ENCODE results near the gene AK1.

Gene AK1

GRCh38 chr9:127865645-127866464 lies 11.6 kb downstream of the AK1 start:
- peak; percentile 37 for DNase-seq

- no peak for DNase-seq
Observed at GRCh38 chr9:127863191-127863621, 14.3 kb downstream of the AK1 start.

DNA sequence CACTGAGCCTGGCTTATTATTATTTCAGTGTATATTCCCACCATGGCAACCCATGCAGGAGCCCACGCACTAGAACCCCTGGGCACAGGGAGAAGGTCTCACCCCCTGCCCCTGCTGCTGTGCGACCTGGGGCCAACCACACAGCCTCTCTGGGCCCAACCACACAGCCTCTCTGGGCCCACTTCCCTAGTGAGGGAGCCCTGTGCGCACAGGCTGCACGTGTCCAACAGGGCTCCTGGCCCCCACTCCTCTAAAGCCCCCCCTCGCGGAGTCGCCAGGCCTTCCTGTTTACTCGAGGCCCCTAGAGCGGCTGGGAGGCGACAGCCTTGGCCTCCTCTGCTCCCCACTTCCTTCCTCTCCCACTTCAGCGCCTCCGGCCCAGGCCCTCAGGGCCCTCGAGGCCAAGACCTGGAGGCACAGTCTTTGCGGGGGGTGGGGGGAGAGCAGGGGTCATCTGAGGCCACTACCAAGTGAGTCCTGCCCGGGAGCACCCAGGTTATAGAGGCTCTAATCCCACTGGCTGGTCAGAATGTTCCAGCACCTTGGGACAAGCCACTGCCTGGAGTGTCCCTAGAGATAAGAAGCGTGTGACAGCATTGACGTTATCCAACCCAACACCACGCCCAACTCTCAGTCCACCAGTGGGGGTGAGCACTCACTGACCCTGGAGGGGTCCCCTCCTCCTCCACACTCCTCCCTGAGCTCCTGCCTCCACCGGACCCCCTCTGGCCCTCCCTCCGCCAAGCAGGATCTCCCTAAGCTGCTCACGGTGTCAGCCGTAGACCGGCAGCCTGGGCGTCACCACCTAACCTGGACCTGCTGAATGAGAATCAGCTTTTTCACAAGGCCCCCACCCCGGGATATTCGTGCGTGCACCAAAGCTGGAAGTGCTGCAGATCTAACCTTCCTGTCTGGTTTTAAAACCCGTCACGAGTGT lies 15.1 kb downstream of the AK1 start:
- no peak for DNase-seq

GRCh38 chr9:127860779-127861178 lies 16.7 kb downstream of the AK1 start:
- DNase-seq = no peak

DNA sequence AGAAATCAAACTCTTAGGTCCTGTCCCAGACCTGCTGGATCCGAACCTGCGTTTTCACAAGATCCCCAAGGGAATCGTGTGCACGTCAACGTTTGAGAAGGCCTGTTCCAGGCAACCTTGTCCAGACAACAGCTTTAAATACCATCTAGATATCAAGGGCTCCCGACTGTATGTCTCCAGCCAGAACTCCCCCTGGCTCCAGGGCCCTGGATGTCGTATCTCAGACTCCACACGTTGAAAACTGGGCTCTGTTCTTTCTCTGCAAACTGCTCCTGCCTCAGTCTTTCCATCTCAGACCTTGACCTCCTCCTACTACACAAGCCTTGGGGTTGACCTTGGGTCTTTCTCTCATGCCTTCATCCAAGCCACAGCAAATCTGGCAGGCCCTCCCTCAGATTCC lies 17.2 kb downstream of the AK1 start:
- DNase-seq = no peak

DNA sequence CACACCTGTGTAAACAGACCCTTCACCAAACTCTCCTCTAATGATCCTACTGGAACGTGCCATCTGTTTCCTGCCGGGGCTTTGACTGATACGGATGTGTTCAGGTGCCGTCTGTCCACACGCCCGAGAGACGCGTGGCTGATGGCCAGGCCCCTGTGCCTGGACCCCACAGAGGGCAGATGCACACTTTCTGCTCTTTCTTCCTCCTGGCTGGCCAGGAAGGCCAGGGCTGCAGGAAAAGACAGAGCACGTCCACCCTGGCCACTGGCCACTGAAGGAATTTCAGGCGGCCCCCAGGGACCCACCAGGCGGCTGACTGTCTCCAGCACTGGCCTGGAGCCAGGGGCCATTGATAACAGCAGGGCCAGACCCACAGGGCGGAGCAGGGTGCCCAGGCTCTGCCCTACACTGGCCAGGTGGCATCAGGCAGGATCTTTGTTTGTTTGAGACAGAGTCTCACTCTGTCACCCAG lies 19.4 kb downstream of the AK1 start:
- no peak for DNase-seq

- DNase-seq = no peak
Observed at GRCh38 chr9:127857278-127857677, 20.2 kb downstream of the AK1 start.

DNA sequence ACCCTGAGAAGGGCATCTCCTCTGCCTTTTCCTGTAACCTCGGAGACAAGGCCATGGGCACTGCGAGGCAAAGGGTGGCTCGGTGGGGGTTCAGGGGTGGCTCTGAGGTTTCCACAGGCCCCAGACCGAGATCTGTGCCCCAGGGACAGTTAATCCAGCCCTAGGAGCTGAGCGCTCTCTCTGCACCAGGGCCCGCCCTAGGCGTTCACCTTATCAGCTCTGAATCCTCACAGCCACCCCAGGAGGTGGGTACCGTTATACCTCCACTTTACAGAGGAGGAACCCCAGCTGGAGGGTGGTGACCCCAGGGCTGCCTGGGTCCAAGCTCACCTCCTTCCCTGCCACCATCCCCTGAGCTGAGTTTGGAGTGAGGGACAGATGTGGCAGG lies 20.8 kb downstream of the AK1 start:
- DNase-seq = no peak

GRCh38 chr9:127856094-127856728 lies 21.3 kb downstream of the AK1 start:
- DNase-seq = no peak

DNA sequence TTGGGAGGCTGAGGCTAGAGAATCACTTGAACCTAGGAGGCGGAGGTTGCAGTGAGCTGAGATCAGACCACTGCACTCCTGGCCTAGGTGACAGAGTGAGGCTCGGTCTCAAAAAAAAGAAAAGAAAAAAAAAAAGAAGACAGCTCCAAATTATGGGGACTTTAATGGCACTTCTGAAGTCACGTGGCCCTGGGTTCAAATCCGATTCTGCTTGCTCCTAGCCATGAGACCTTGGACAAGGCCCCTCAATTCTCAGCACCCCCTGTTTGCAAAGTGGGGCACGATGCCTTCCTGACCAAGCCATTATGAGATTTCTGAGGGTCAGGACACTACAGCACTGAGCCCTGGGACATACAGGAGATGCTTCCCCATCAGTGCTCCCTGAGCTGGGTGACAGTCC lies 22.0 kb downstream of the AK1 start:
- DNase-seq = no peak

DNA sequence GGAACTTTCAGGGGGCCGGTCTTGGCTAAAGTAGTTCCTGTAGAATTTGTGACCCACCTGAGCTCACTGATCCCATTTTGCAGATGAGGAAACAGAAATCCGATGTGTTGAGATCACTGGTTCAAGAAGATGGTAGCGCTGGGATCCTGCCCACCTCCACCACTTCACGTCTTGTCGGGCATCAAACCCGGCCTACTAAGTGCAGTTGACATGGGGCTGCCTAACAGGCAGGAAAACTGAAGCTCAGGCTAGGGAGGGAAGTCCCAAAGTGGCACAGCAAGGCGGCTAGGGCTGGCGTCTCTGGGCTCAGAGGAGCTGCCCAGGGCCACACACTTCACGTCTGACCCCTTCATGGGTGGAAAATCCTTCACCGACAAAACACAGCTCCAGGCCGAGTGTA lies 22.5 kb downstream of the AK1 start:
- no peak for DNase-seq

DNA sequence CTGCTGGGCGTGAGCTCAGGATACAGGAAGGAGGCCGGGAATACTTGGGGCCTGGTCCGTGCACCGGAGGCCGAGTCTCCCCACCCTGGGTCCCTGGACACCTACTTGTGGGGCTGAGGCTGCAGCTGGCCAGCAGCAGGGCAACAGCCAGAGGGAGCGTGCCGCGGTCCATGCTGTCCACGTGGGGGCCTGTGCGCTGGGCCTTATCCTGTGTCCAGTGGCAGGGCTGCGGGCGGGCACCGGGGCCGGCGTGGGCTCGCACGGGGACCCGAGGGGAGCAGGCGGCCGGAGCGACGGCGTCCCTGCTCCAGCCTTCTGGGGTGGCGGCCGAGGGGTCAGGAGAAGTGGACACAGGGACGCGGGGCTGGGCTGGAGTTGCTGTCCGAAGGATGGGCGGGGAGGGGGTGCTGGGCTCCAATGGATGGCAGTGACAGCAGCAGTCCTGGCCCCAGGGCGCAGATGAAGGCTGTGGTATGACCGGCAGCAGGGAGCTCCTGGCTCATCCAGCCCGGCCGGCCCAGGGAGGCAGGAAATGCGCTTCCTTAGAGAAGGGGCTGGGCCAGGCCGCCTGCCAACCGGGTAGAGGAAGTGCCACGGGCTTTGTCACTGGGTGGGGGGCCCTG lies 23.2 kb downstream of the AK1 start, which contains the start of gene ENG:
Gene ENG (minus strand): TSS at position 475 of the 623 bp plus-strand sequence. CDS start 303 bp downstream, at position 172.
- peak; percentile 23 for DNase-seq

- no peak for DNase-seq
Observed at GRCh38 chr9:127853312-127854183, 23.9 kb downstream of the AK1 start.

- DNase-seq = no peak
Observed at GRCh38 chr9:127852829-127853228, 24.6 kb downstream of the AK1 start.

- no peak for DNase-seq
Observed at GRCh38 chr9:127850286-127850830, 27.1 kb downstream of the AK1 start.

DNA sequence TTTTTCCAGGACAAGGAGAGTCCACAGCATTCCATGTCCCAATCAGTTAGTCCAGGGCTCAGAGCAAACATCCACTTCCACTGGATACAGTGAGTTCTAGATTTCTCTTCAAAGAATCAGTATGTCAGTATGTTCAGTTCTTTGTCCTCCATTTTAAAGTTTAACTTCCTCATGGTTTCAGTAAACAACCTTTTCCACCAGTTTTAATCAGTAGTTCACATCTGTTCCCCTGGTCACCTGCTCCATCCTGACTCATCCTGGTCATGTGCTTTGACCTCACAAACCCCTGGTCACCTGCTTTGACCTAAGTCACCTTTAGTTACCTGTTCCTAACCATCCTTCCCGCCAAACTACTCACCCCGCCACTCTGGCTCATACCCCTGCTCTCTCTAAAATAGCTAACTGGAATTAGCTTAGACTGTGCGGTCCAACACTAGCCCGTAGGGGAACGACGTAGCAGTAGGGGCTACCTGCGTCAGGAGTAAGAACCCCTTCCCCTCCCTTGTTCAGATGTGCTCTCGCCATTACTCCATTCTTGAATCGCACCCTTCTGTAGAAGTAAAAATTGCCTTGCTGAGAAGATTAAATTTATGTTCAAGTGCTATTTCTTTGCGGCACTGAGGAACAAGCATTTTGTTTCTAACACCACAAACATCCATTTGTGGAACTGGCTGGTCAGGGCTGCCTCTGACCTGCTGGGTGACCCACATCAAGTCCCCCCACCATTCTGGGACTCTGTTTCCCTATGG lies 28.5 kb downstream of the AK1 start:
- DNase-seq = no peak

DNA sequence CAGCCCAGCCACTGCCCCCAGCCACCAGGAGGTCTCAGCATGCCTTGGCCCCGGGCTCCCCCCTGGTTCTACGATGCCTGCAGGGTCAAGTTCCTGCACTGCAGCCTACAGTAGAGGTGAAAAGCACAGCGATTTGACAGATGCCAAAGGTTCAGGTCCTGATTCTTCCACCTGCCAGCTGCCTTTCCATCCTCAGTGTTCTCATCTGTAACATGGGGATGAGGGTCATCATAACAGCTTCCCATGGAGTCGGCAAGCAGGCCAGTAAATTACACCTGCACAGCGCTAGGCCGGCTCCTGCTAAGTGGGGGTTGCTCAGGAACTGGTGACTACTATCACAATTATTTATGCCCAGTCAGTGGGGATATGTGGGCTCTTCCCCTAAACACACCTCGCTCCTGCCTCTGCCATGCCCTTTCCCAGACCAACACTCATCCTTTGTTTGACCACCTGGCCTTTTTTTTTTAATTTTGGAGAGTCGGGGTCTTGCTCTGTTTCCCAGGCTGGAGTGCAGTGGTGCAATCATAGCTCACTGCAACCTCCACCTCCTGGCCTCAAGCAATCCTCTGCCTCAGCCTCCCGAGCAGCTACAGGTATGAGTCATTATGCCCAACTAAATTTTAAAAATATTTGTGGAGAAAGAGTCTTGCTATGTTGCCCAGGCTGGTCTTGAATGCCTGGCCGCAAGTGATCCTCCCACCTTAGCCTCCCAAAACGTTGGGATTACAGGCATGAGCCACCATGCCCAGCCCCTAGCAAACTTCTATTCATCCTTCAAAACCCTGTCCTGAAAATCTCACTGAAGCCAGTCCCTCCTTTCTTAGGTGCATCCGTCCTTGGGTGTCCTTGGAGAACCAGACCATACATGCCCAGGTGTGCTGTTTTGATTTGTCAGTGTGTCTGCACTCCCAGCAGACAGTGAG lies 29.4 kb downstream of the AK1 start:
- no peak for DNase-seq

DNA sequence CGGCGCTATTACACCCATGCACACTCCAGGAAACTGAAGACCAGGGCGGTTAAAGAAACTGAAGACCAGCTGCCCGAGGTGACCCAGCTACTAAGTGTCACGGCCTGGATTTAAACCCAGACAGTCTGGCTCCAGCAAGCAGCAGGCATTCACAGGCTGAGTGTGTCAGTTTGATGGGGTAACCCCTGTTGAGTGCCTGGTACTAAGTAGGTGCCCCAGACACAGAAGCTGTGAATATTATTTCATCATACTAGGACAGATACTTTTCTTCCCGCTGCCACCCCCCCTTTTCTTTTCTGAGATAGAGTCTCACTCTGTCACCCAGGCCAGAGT lies 30.3 kb downstream of the AK1 start:
- no peak for DNase-seq

DNA sequence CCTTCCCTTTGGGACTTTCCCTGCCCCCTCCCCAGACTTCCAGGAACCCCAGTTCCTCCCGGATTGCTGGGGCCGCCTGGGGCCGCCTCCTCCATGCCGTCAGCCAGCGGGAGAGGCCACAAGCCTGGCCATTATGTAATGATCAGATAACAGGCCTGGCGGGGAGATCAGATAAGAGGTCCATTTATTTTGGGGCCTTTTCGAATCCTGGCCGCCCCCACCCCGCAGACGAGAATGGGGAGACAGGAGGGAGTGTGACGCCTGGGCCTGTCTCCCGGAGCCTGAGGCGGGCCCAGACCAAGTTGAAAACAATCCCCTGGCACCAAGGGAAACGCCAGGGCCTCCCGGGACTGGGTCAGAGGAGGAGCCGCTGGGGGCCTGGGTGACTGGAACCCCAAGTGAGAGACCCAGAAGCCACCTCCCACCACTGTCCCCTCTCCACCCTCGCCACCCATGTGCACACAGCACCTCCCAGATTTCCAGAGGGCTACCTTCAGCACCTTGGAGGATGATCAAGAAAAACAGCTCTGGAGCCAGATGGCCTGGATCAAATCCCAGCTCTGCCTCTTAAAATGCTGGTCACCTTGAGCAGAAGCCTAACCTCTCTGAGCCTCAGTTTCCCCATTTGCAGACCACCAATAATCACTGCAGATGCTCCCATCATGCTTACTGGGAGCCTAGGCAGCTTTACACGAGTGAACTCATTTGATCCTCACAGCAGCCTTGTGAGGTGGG lies 30.9 kb downstream of the AK1 start:
- DNase-seq = no peak

Data from stimulated activated CD4-positive, alpha-beta T cell treated with anti-CD3 and anti-CD28 coated beads, Interleukin-1b, Interleukin-23, amount 100 ng/mL, for 48 hours (primary cell).